ENCODE data around the gene NUMA1. TPM values are rescaled to one million over a fixed set of nuclear protein-coding genes. Genes with fewer than 3 reads are reported as not detected.

NUMA1 gene
- total and polyA plus RNA-seq, 4 donors, result 19.5 to 93.2 (median 42.1) TPM

GRCh38 chr11:72105888-72106287 is 25.5 kb upstream of the NUMA1 start, which contains the start of gene TOMT:
TOMT (plus strand) TSS chr11:72105924; CDS start chr11:72105952, 28 bp downstream.
- no peak within 1 kb of the TSS for H3K9ac ChIP-seq (ENCODE audit: low read depth in 1 of 2, low read length in 2 of 2)
- 98% methylated on average over 14 of the region's 14 CpGs for WGBS
- no peak for DNase-seq (ENCODE audit: low spot score)

More at GRCh38 chr11:72105888-72106287, 25.5 kb upstream of the NUMA1 start, which contains the start of gene TOMT:
- Histone ChIP-seq H3K4me1 (ENCODE audit: control insufficient read depth in 4 of 4, insufficient read depth in 4 of 4, low read length in 3 of 4) (peaks cover 5 to 26% (median 23%) of the 10 kb centered on the region in 4 donors), H3K27ac (ENCODE audit: low read depth in 1 of 2, low read length in 2 of 2) (no peak within 1 kb of the TSS), H3K27me3 (ENCODE audit: control insufficient read depth in 4 of 4, insufficient read depth in 4 of 4, low read length in 3 of 4) (no peaks in the 10 kb centered on the region), H3K9me3 (ENCODE audit: control insufficient read depth in 4 of 4, low read length in 3 of 4) (no peaks in the 10 kb centered on the region), H3K36me3 (ENCODE audit: control insufficient read depth in 4 of 4, insufficient read depth in 3 of 4, low read depth in 1 of 4, low read length in 3 of 4) (no peaks in the 10 kb centered on the region), H3K4me3 (ENCODE audit: low read depth in 1 of 3, low read length in 3 of 3) (no peak within 1 kb of the TSS)
- TF ChIP-seq ATF3 (IDR thresholded peaks at IDR 0.05) (no peak), HNF4G (IDR thresholded peaks at IDR 0.05) (no peak), YY1 (IDR thresholded peaks at IDR 0.05) (no peak), JUND (IDR thresholded peaks at IDR 0.05) (no peak), FOXA1 (IDR thresholded peaks at IDR 0.05) (no peak), REST (IDR thresholded peaks at IDR 0.05) (no peak), EGR1 (IDR thresholded peaks at IDR 0.05; ENCODE audit: low read depth in 2 of 2) (no peak), SP1 (IDR thresholded peaks at IDR 0.05) (no peak), TAF1 (conservative IDR thresholded peaks at IDR 0.05) (no peak), FOXA2 (IDR thresholded peaks at IDR 0.05) (no peak), GABPA (IDR thresholded peaks at IDR 0.05 in 1 of 2, conservative IDR thresholded peaks at IDR 0.05 in 1 of 2) (no peak), CTCF (IDR thresholded peaks at IDR 0.05; ENCODE audit: low read depth, low read length, missing input control) (no peak), ZBTB33 (IDR thresholded peaks at IDR 0.05) (no peak), RXRA (IDR thresholded peaks at IDR 0.05) (no peak), RAD21 (IDR thresholded peaks at IDR 0.05) (no peak), NR2F2 (IDR thresholded peaks at IDR 0.05) (no peak), HNF4A (conservative IDR thresholded peaks at IDR 0.05) (no peak), MAX (IDR thresholded peaks at IDR 0.05) (no peak)

Measured in liver (tissue), 9 donors.